ENCODE results near the gene CDS1.

The CDS1 gene

DNA sequence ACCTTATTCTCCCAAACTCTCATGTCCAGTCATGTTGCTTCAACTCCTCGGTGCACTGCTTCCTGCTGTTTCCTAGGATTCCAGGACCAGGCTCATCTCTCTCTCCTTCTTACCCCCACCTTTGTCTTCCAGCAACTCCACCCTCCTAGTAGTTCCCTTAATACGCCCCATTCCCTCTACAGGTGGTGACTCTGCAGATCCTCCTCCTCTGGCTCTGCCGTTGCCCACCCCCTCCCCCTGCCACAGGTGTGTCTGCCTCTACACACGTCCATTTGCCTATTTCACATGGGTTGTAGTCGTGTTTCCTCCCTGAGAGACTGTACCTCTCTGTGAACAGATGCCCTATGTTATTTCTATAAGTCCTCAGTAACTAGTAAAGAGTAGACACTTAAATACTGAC is 32.4 kb downstream of the CDS1 start:
- Histone ChIP-seq H3K9me2 (replicated peaks; ENCODE audit: insufficient read depth, low read length) (no peaks in the 10 kb centered on the region), H3K9me3 (ENCODE audit: insufficient read depth, low read length) (no peaks in the 10 kb centered on the region), H3K4me3 (ENCODE audit: insufficient read depth, low read length, poor library complexity, severe bottlenecking) (no peak overlapping the region), H3K4me2 (ENCODE audit: low read depth, low read length, poor library complexity, severe bottlenecking) (no peak overlapping the region), H3F3A (ENCODE audit: insufficient read depth) (no peaks in the 10 kb centered on the region), H3K79me2 (ENCODE audit: insufficient read depth, low read length) (no peaks in the 10 kb centered on the region), H2AFZ (ENCODE audit: low read depth, low read length, severe bottlenecking) (no peak overlapping the region), H3K27me3 (ENCODE audit: low read length) (no peaks in the 10 kb centered on the region), H3K9ac (ENCODE audit: low read length) (no peak overlapping the region), H3K27ac (ENCODE audit: low read depth, low read length) (no peak overlapping the region), H3K36me3 (ENCODE audit: low read length) (no peaks in the 10 kb centered on the region), H4K20me1 (ENCODE audit: low read depth, low read length) (no peaks in the 10 kb centered on the region)
- TF ChIP-seq, protein P1, sequence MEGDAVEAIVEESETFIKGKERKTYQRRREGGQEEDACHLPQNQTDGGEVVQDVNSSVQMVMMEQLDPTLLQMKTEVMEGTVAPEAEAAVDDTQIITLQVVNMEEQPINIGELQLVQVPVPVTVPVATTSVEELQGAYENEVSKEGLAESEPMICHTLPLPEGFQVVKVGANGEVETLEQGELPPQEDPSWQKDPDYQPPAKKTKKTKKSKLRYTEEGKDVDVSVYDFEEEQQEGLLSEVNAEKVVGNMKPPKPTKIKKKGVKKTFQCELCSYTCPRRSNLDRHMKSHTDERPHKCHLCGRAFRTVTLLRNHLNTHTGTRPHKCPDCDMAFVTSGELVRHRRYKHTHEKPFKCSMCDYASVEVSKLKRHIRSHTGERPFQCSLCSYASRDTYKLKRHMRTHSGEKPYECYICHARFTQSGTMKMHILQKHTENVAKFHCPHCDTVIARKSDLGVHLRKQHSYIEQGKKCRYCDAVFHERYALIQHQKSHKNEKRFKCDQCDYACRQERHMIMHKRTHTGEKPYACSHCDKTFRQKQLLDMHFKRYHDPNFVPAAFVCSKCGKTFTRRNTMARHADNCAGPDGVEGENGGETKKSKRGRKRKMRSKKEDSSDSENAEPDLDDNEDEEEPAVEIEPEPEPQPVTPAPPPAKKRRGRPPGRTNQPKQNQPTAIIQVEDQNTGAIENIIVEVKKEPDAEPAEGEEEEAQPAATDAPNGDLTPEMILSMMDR (IDR thresholded peaks at IDR 0.05; ENCODE audit: insufficient read depth, low read length, poor library complexity, severe bottlenecking), result no peak
- no peak for TF ChIP-seq EZH2phosphoT487 (conservative IDR thresholded peaks at IDR 0.05; ENCODE audit: low read length)

GRCh38 chr4:84622959-84623358 is 40.0 kb downstream of the CDS1 start:
- no peaks in the 10 kb centered on the region for H3K9me3 ChIP-seq (ENCODE audit: insufficient read depth, low read length)
- H2AFZ ChIP-seq (ENCODE audit: low read depth, low read length, severe bottlenecking), result no peak overlapping the region

GRCh38 chr4:84623661-84624060 is 40.7 kb downstream of the CDS1 start:
- Histone ChIP-seq H3K79me2 (ENCODE audit: insufficient read depth, low read length) (no peaks in the 10 kb centered on the region), H3K9me3 (ENCODE audit: insufficient read depth, low read length) (no peaks in the 10 kb centered on the region), H3K9ac (ENCODE audit: low read length) (no peak overlapping the region), H3K9me2 (replicated peaks; ENCODE audit: insufficient read depth, low read length) (no peaks in the 10 kb centered on the region), H3K36me3 (ENCODE audit: low read length) (no peaks in the 10 kb centered on the region), H2AFZ (ENCODE audit: low read depth, low read length, severe bottlenecking) (no peak overlapping the region), H4K20me1 (ENCODE audit: low read depth, low read length) (no peaks in the 10 kb centered on the region), H3K27me3 (ENCODE audit: low read length) (no peaks in the 10 kb centered on the region), H3K27ac (ENCODE audit: low read depth, low read length) (no peak overlapping the region), H3K4me2 (ENCODE audit: low read depth, low read length, poor library complexity, severe bottlenecking) (no peak overlapping the region), H3F3A (ENCODE audit: insufficient read depth) (no peaks in the 10 kb centered on the region), H3K4me3 (ENCODE audit: insufficient read depth, low read length, poor library complexity, severe bottlenecking) (no peak overlapping the region)
- TF ChIP-seq, protein P1 (IDR thresholded peaks at IDR 0.05; ENCODE audit: insufficient read depth, low read length, poor library complexity, severe bottlenecking), result no peak
- TF ChIP-seq EZH2phosphoT487 (conservative IDR thresholded peaks at IDR 0.05; ENCODE audit: low read length), result no peak

More at GRCh38 chr4:84622959-84623358, 40.0 kb downstream of the CDS1 start:
- Histone ChIP-seq H3K9me2 (replicated peaks; ENCODE audit: insufficient read depth, low read length) (no peaks in the 10 kb centered on the region), H3K9ac (ENCODE audit: low read length) (no peak overlapping the region), H3K27ac (ENCODE audit: low read depth, low read length) (no peak overlapping the region), H3K79me2 (ENCODE audit: insufficient read depth, low read length) (no peaks in the 10 kb centered on the region), H3K4me2 (ENCODE audit: low read depth, low read length, poor library complexity, severe bottlenecking) (no peak overlapping the region), H3F3A (ENCODE audit: insufficient read depth) (no peaks in the 10 kb centered on the region), H4K20me1 (ENCODE audit: low read depth, low read length) (no peaks in the 10 kb centered on the region), H3K4me3 (ENCODE audit: insufficient read depth, low read length, poor library complexity, severe bottlenecking) (no peak overlapping the region), H3K36me3 (ENCODE audit: low read length) (no peaks in the 10 kb centered on the region), H3K27me3 (ENCODE audit: low read length) (no peaks in the 10 kb centered on the region)
- TF ChIP-seq, protein P1 (IDR thresholded peaks at IDR 0.05; ENCODE audit: insufficient read depth, low read length, poor library complexity, severe bottlenecking), result no peak
- no peak for TF ChIP-seq EZH2phosphoT487 (conservative IDR thresholded peaks at IDR 0.05; ENCODE audit: low read length)

All from SU-DHL-6 (cell line).